Measurements from ENCODE around the gene RAVER1. TPM values are rescaled to one million over a fixed set of nuclear protein-coding genes. Genes with fewer than 3 reads are reported as not detected.
"Not testable (repeated sequence)": the region's sequence is repeated elsewhere in the genome, so short reads cannot be mapped to it uniquely, and the experiment has no call there.

RAVER1 gene, protein sequence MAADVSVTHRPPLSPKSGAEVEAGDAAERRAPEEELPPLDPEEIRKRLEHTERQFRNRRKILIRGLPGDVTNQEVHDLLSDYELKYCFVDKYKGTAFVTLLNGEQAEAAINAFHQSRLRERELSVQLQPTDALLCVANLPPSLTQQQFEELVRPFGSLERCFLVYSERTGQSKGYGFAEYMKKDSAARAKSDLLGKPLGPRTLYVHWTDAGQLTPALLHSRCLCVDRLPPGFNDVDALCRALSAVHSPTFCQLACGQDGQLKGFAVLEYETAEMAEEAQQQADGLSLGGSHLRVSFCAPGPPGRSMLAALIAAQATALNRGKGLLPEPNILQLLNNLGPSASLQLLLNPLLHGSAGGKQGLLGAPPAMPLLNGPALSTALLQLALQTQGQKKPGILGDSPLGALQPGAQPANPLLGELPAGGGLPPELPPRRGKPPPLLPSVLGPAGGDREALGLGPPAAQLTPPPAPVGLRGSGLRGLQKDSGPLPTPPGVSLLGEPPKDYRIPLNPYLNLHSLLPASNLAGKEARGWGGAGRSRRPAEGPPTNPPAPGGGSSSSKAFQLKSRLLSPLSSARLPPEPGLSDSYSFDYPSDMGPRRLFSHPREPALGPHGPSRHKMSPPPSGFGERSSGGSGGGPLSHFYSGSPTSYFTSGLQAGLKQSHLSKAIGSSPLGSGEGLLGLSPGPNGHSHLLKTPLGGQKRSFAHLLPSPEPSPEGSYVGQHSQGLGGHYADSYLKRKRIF
- polyA plus RNA-seq, result 10 to 100 TPM in 1 of 3 donors, 1 to 10 TPM in 2; 7.4 to 15.5 (median 8.7) TPM

- WGBS, 3 donors, result 0 to 1% (median 0%) methylated on average over 78 to 82 of the region's 82 CpGs
Observed at GRCh38 chr19:10332965-10333757, at the start of gene RAVER1. RAVER1 (minus strand) TSS chr19:10333529; CDS start chr19:10333507, 22 bp downstream.

DNA sequence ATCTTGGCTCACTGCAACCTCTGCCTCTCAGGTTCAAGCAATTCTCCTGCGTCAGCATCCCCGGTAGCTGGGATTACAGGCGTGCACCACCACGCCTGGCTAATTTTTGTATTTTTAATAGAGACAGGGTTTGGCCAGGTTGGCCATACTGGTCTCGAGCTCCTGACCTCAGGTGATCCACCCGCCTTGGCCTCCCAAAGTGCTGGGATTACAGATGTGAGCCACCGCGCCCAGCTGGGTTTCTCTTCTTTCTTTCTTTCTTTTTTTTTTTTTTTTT, 49.8 kb upstream of the RAVER1 start:
- whole genome bisulfite sequencing, 3 donors, result 86 to 88% (median 88%) methylated on average over 8 of the region's 8 CpGs
- not testable (repeated sequence) for H3K27ac ChIP-seq (ENCODE audit: low read depth, low read length)

More at GRCh38 chr19:10332965-10333757, at the start of gene RAVER1:
- peak within 1 kb of the TSS; percentile 77 for H3K27ac ChIP-seq (ENCODE audit: low read depth, low read length)

DNA sequence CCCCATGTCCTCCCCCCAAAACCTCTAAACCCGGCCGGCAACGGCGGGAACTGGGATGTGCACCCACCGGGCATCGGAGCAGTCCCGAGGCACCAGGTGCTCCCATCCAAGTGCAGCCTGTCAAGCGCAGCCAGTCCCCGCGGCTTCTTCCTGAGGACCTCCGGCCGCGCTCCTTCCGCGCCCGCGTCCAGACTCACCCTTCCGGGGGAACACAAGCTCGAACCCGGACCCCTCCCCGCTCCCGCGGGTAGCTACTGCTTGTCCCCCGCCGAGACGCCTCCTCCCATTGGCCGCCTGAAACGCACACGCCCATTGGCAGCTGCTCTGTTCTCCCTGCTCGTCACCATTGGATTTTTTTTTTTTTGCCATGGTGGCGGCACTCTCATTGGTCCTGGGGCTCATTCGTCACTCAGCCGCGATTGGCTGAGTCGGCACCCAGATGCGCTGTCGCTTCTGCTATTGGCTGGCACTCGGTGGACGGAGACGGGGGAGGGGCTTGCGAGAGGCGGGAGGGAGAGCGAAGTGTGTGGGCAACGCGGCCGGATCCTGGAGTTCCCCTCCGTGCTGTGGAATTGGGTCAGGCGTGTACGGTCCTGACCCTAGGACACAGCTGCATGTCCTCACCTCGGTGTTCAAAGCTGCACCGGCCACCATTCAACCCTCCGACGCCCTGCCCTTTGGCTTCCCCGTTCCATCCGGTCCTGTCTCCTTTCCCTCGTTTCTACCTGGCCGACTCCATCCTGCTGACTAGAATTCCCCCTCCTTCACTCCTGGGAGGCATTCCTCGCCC, 47.2 kb upstream of the RAVER1 start, which contains the start of gene TYK2:
Gene TYK2, minus strand, starts transcription at position 260 of the 790 bp plus-strand sequence. CDS start 2,166 bp downstream, outside the sequence.
- 0 to 1% (median 0%) methylated on average over 56 to 58 of the region's 58 CpGs for WGBS, 3 donors
- peak within 1 kb of the TSS; percentile 5 for H3K27ac ChIP-seq (ENCODE audit: low read depth, low read length)

GRCh38 chr19:10379880-10380312, 46.6 kb upstream of the RAVER1 start:
- WGBS, 3 donors, result 1 to 2% (median 1%) methylated on average over 10 of the region's 10 CpGs
- H3K27ac ChIP-seq (ENCODE audit: low read depth, low read length), result no peak overlapping the region

GRCh38 chr19:10378124-10378523, 44.8 kb upstream of the RAVER1 start:
- 92 to 95% (median 93%) methylated on average over 7 to 8 of the region's 8 CpGs for WGBS, 3 donors
- no peak overlapping the region for H3K27ac ChIP-seq (ENCODE audit: low read depth, low read length)

DNA sequence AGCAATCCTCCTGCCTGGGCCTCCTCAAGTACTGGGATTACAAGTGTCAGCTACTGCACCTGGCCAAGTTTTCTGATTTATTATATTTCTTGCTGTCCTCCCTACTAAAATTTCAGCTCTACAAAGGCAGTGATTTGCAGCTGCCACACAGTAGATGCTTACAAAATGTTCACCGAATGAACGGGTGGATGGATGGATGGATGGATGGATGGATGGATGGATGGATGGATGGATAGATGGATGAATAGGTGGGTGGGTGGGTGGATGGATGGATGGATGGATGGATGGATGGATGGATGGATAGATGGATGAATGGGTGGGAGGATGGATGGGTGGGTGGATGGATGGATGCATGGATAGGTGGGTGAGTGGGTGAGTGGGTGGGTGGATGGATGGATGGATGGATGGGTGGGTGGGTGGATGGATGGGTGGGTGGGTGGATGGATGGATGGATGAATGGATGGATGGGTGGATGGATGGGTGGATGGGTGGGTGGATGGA, 43.9 kb upstream of the RAVER1 start:
- not testable (repeated sequence) for H3K27ac ChIP-seq (ENCODE audit: low read depth, low read length)
- WGBS, 3 donors, result 90 to 96% (median 91%) methylated on average over 2 of the region's 2 CpGs

GRCh38 chr19:10374931-10375330, 41.6 kb upstream of the RAVER1 start:
- H3K27ac ChIP-seq (ENCODE audit: low read depth, low read length), result no peak overlapping the region
- 77 to 88% (median 86%) methylated on average over 5 of the region's 5 CpGs for WGBS, 3 donors

- 70 to 93% (median 92%) methylated on average over 3 of the region's 3 CpGs for WGBS, 3 donors
- H3K27ac ChIP-seq (ENCODE audit: low read depth, low read length), result no peak overlapping the region
Observed at GRCh38 chr19:10372690-10373089, 39.4 kb upstream of the RAVER1 start.

DNA sequence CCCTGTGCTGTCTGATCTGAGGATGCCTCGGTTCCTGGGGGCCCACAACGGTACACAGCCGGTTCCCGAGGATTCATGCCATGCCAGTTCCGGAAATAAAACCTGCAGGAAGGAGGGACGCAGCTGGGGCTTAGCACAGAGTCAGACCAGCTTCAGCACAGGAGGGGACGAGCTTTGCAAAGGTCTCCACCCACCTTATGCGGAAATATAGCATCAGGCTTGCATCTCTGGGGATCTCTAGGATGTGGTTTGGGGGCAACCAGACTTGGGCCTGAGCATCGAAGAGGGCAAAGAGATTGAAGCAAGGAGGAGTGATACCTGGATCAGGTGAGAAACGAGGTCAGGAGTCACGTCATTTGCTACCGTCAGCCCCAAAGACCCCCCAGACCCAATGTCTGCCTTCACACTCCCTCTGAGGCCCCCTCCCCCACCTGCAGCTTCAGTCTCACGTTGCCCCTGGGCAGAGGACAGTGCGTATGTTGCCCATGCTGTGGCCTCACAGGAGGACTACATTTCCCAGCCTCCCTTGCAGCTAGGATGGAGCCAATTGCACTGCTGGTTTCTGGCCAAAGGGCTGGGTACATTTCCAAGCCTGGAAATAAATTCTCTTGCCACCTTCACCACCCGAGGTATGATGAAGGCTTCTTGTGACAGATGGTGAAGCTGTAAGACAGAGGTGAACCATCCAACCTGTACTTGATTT, 34.9 kb upstream of the RAVER1 start:
- H3K27ac ChIP-seq (ENCODE audit: low read depth, low read length), result no peak overlapping the region
- 94 to 96% (median 96%) methylated on average over 15 of the region's 15 CpGs for WGBS, 3 donors

- WGBS, 3 donors, result 96 to 100% (median 97%) methylated on average over 4 of the region's 4 CpGs
Observed at GRCh38 chr19:10366950-10367512, 33.7 kb upstream of the RAVER1 start.

GRCh38 chr19:10365518-10365917, 32.2 kb upstream of the RAVER1 start:
- 95 to 96% (median 96%) methylated on average over 23 of the region's 23 CpGs for WGBS, 3 donors
- no peak overlapping the region for H3K27ac ChIP-seq (ENCODE audit: low read depth, low read length)

More at GRCh38 chr19:10366950-10367512, 33.7 kb upstream of the RAVER1 start:
- H3K27ac ChIP-seq (ENCODE audit: low read depth, low read length), result not testable (repeated sequence)

DNA sequence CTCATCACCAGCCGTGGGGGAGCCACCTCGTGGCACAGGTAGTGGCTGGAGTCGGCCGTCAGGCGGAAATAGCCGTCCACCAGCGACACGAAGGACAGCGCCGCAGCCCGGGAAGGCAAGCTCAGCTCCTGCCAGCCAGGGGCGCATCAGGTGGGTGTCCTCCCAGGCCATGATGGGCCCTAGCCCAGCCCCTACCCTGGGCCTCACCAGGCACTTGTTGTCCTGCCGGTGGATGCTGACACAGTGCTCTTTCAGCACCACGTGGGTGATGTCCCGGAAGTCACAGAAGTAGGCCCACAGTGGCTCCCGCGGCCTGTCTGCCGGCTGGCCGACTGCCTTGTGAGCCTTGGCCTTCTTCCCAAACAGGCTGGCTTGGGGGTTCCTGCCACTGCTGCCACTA, 31.3 kb upstream of the RAVER1 start:
- no peak overlapping the region for H3K27ac ChIP-seq (ENCODE audit: low read depth, low read length)
- WGBS, 3 donors, result 79 to 85% (median 81%) methylated on average over 19 of the region's 19 CpGs

GRCh38 chr19:10363789-10364281, 30.5 kb upstream of the RAVER1 start:
- WGBS, 3 donors, result 91 to 96% (median 94%) methylated on average over 12 of the region's 12 CpGs
- no peak overlapping the region for H3K27ac ChIP-seq (ENCODE audit: low read depth, low read length)

DNA sequence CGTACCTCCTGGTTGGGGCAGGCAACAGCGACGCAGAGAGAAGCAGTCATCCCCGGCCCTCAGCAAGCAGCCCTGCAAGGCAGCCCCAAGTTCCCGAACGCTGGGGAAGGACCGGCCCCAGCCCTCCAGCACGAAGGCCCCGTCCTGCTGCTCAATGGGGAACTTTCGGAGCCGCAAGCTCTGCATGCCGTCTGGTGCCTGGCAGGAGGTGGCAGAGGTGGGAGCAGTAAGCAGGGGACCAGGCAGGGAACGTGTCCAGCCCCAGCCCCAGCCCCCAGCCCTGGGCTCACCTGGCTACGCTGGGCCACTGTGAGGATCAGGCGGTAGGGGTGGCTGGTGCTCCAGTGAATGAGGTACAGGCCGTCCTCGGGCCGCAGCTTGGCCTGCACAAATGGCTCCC, 28.9 kb upstream of the RAVER1 start:
- no peak overlapping the region for H3K27ac ChIP-seq (ENCODE audit: low read depth, low read length)
- WGBS, 3 donors, result 92 to 95% (median 95%) methylated on average over 14 to 18 of the region's 18 CpGs

DNA sequence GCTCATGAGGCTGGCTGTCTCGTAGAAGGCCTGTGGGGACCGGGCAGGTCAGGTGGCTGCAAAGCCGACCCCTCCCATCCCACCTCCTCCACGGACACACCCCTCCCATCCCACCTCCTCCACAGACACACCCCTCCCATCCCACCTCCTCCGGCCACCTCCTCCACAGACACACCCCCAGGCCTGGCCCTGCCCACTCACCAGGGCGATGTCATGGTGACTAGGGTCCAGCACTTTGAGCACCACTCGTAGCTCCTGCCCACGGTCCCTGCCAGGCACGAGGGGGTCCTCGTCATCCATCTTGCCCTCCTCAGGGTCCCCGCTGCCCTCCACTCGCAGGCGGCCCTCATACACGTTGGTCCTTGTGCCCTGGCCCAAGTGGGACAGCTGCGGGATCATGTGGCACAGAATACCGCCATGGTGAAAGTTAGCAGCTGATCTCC, 28.3 kb upstream of the RAVER1 start:
- no peak overlapping the region for H3K27ac ChIP-seq (ENCODE audit: low read depth, low read length)
- 86 to 89% (median 87%) methylated on average over 11 to 16 of the region's 16 CpGs for WGBS, 3 donors

DNA sequence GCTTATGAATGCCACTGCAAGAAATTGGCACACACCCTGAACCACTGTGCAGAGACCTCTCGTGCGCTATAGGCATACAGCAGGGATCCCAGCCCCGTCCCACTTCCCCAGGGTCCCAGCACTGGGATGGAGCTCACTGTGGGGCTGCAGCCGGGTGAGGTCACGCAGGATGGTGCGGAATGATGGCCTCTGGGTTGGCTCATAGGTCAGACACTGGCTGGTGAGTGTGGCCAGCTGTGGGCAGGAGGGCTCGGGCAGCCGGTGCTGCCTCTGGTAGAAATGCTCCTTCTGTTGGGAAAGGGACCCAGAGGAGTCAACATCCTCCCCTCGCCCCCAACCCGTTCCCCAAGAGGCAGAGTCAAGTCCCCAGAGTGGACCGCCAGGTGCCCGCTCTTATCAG, 23.1 kb upstream of the RAVER1 start:
- WGBS, 3 donors, result 91 to 99% (median 96%) methylated on average over 12 of the region's 12 CpGs
- H3K27ac ChIP-seq (ENCODE audit: low read depth, low read length), result no peak overlapping the region

Data from adipose tissue (tissue), 3 donors.